ENCODE measurements around the gene PRKCE. TPM values are rescaled to one million over a fixed set of nuclear protein-coding genes. Genes with fewer than 3 reads are reported as not detected.

PRKCE gene
- total RNA-seq, 4 donors from 2014 or later: 5.9 to 21.2 (median 18.5) TPM

- Histone ChIP-seq H3K9me3 (no peaks in the 10 kb centered on the region), H3K27me3 (no peaks in the 10 kb centered on the region), H3K4me1 (peaks cover 0 to 26% (median 5%) of the 10 kb centered on the region in 3 donors), H3K36me3 (no peaks in the 10 kb centered on the region), H3K27ac (no peak overlapping the region), H3K4me3 (no peak overlapping the region)
- WGBS, 2 donors (ENCODE audit: low coverage in 1 of 2): 78 to 91% methylated on average over 4 of the region's 4 CpGs
- TF ChIP-seq POLR2A (IDR thresholded peaks at IDR 0.05) (no peak), EP300 (IDR thresholded peaks at IDR 0.05) (no peak), POLR2AphosphoS5 (IDR thresholded peaks at IDR 0.05) (no peak)
- TF ChIP-seq, protein P1, sequence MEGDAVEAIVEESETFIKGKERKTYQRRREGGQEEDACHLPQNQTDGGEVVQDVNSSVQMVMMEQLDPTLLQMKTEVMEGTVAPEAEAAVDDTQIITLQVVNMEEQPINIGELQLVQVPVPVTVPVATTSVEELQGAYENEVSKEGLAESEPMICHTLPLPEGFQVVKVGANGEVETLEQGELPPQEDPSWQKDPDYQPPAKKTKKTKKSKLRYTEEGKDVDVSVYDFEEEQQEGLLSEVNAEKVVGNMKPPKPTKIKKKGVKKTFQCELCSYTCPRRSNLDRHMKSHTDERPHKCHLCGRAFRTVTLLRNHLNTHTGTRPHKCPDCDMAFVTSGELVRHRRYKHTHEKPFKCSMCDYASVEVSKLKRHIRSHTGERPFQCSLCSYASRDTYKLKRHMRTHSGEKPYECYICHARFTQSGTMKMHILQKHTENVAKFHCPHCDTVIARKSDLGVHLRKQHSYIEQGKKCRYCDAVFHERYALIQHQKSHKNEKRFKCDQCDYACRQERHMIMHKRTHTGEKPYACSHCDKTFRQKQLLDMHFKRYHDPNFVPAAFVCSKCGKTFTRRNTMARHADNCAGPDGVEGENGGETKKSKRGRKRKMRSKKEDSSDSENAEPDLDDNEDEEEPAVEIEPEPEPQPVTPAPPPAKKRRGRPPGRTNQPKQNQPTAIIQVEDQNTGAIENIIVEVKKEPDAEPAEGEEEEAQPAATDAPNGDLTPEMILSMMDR (IDR thresholded peaks at IDR 0.05): no peak
- no peak for ATAC-seq
Observed at GRCh38 chr2:45753381-45753780, 101.9 kb downstream of the PRKCE start.

DNA sequence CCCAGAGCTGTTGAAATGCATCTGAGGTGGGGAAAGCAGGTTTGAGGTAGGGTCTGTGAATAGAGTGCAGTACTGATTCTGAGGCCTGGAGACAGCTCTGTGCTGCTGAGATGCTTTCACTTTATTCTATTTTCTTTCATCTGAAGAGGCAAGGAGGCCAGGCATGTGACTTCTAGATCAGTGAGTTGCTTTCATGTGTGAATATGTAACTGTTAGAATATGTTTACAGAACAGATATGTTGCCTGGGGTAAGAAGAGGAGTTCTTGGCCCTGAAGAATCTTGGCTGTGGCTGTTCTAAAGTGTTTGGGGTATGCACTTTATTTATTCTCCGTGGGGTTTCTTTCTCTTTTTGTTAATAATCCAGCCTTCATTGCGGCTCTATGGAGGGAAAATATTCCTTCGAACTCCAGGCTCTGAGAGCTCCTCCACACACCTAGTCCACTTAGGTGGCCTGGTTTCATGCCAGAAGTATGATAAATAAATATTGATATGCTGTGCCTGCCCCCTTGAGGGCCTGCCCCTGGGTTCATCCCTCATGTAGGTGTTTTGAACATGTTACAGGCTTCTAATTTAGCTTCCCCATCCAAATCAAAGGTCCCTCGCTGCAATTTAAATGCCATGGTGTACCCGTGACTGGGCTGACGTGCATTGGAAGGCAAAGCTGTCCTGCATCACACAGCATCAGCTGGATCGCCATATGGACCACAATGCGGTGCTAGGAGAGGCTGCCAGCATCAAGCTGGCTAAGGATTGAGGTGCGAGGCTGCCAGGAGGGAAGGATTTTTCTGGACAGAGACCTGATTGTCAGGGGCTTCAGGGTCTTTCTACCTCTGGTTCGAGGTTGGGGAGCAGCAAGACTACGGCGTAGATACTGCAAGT is 102.9 kb downstream of the PRKCE start:
- Histone ChIP-seq H3K4me1 (peaks cover 5 to 32% (median 6%) of the 10 kb centered on the region in 3 donors), H3K36me3 (no peaks in the 10 kb centered on the region), H3K9me3 (no peaks in the 10 kb centered on the region), H3K27ac (peak overlapping the region in 2 of 4 donors; percentile 4 to 9), H3K4me3 (no peak overlapping the region), H3K27me3 (no peaks in the 10 kb centered on the region)
- TF ChIP-seq, protein P1 (IDR thresholded peaks at IDR 0.05): no peak
- no peak for TF ChIP-seq EP300 (IDR thresholded peaks at IDR 0.05)
- no peak for TF ChIP-seq POLR2AphosphoS5 (IDR thresholded peaks at IDR 0.05)
- no peak for TF ChIP-seq POLR2A (IDR thresholded peaks at IDR 0.05)
- WGBS, 2 donors (ENCODE audit: low coverage in 1 of 2): 54 to 59% methylated on average over 5 to 7 of the region's 12 CpGs
- no peak for ATAC-seq

- H3K36me3 ChIP-seq: no peaks in the 10 kb centered on the region
- H3K27ac ChIP-seq: no peak overlapping the region
- ATAC-seq: no peak
- TF ChIP-seq POLR2A (IDR thresholded peaks at IDR 0.05): no peak
- TF ChIP-seq, protein P1 (IDR thresholded peaks at IDR 0.05): no peak
- no peak for TF ChIP-seq POLR2AphosphoS5 (IDR thresholded peaks at IDR 0.05)
- no peak for TF ChIP-seq EP300 (IDR thresholded peaks at IDR 0.05)
- no peaks in the 10 kb centered on the region for H3K9me3 ChIP-seq
- H3K4me1 ChIP-seq: peaks cover 9 to 46% (median 10%) of the 10 kb centered on the region in 3 donors
- H3K27me3 ChIP-seq: no peaks in the 10 kb centered on the region
- no peak overlapping the region for H3K4me3 ChIP-seq
- 78 to 92% methylated on average over 3 of the region's 8 CpGs for WGBS, 2 donors (ENCODE audit: low coverage in 1 of 2)
Observed at GRCh38 chr2:45755585-45756335, 104.3 kb downstream of the PRKCE start.

- H3K27ac ChIP-seq: no peak overlapping the region
- no peak for ATAC-seq
- TF ChIP-seq, protein P1 (IDR thresholded peaks at IDR 0.05): no peak
- no peaks in the 10 kb centered on the region for H3K9me3 ChIP-seq
- peaks cover 9 to 47% (median 10%) of the 10 kb centered on the region in 3 donors for H3K4me1 ChIP-seq
- WGBS, 2 donors (ENCODE audit: low coverage in 1 of 2): 85 to 100% methylated on average over 1 of the region's 1 CpG
- H3K4me3 ChIP-seq: no peak overlapping the region
- H3K27me3 ChIP-seq: no peaks in the 10 kb centered on the region
- H3K36me3 ChIP-seq: no peaks in the 10 kb centered on the region
Observed at GRCh38 chr2:45758018-45758417, 106.5 kb downstream of the PRKCE start.
